Sigmoid colon (tissue), 4 donors: ENCODE data around the gene TNFRSF13B.
"Not testable (repeated sequence)": the region's sequence is repeated elsewhere in the genome, so short reads cannot be mapped to it uniquely, and the experiment has no call there.

Experiments
- EP300 ChIP-seq, 4 donors: sonication (generic); formaldehyde crosslinking; IDR thresholded peaks; one replicate each; pipeline ENCODE4 v1.6.1; 2017; ENCODE audit warnings: antibody characterized with exemption in 4 of 4
- POLR2A ChIP-seq, 2 donors: fragments of 450-650 bp; IDR thresholded peaks; one replicate each; pipeline ENCODE4 v1.6.1; 2016; ENCODE audit warnings: antibody characterized with exemption in 2 of 2, mild to moderate bottlenecking in 2 of 2, moderate library complexity in 2 of 2
- POLR2AphosphoS5 ChIP-seq, 4 donors: sonication (generic); formaldehyde crosslinking; IDR thresholded peaks; one replicate each; pipeline ENCODE4 v1.6.1; 2017; ENCODE audit warnings: antibody characterized with exemption in 4 of 4
- TF ChIP-seq, protein P1 (sequence below), 4 experiments: fragments of 450-650 bp in 3 of 4; fragments of 200-600 bp in 1 of 4; IDR thresholded peaks; one replicate each; pipeline ENCODE4 v1.5.1; 2016 to 2019; ENCODE audit warnings: antibody characterized with exemption in 4 of 4, mild to moderate bottlenecking in 3 of 4, moderate library complexity in 2 of 4

DNA sequence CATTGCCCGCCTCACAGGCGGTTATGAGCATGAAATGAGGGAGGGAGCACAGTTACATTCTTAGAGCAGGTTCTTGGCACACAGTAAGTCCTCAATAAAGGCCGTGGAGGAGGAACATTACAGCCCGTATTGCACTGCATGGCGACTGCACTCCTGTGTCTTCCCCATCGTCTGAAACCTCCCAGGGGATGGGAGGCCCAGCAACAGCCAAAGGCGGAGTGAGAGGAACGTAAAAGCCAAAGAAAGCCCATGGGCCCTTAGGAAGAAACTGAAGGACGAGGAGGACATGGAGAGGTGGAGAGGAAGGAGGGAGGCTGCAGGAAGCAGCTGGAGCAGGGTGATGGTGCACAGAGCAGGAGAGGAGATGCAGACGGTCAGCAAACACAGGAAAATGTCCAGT is 1.1 kb upstream of the TNFRSF13B start:
- TF ChIP-seq POLR2AphosphoS5, POLR2A, EP300 (IDR thresholded peaks at IDR 0.05): not testable (repeated sequence)
- TF ChIP-seq, protein P1, sequence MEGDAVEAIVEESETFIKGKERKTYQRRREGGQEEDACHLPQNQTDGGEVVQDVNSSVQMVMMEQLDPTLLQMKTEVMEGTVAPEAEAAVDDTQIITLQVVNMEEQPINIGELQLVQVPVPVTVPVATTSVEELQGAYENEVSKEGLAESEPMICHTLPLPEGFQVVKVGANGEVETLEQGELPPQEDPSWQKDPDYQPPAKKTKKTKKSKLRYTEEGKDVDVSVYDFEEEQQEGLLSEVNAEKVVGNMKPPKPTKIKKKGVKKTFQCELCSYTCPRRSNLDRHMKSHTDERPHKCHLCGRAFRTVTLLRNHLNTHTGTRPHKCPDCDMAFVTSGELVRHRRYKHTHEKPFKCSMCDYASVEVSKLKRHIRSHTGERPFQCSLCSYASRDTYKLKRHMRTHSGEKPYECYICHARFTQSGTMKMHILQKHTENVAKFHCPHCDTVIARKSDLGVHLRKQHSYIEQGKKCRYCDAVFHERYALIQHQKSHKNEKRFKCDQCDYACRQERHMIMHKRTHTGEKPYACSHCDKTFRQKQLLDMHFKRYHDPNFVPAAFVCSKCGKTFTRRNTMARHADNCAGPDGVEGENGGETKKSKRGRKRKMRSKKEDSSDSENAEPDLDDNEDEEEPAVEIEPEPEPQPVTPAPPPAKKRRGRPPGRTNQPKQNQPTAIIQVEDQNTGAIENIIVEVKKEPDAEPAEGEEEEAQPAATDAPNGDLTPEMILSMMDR (IDR thresholded peaks at IDR 0.05): not testable (repeated sequence)
